ENCODE measurements around the gene SRSF3.
"Not testable (repeated sequence)": the region's sequence is repeated elsewhere in the genome, so short reads cannot be mapped to it uniquely, and the experiment has no call there.

SRSF3 gene

DNA sequence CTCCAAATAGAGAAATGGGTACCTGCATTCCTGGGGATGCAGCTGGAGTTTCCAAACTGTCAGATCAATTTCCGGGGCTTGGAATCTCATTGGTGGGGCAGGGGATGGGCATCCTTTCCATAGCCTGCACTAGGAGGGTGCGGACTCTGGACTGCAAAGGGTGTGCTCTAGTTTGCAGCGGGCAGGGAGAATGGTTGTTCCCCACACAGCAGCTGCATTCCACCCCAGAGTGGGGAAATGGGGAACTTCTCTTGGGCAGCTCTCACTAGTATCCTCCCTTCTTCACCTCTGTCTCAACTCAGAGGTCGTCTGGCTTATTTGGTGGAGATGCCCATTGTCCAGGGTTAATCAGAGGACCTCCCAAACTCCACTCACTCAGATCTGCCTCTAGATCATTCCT lies 49.8 kb downstream of the SRSF3 start:
- no peak for DNase-seq (ENCODE audit: low read depth, low spot score)

DNA sequence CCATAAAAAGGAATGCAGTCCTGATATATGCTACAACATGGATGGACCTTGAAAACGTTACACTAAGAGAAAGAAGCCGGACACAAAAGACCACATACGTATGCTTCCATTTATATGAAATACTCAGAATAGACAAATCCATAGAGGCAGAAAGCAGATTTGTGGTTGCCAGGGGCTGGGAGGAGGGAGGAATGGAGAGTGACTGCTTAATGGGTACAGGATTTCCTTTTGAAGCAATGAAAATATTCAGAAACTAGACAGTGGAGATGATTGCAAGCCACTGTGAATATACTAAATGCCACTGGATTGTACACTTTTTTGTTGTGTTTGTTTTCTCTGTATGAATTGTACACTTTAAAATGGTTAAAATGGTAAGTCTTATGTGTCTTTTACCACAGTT lies 54.9 kb downstream of the SRSF3 start:
- no peak for DNase-seq (ENCODE audit: low read depth, low spot score)

DNA sequence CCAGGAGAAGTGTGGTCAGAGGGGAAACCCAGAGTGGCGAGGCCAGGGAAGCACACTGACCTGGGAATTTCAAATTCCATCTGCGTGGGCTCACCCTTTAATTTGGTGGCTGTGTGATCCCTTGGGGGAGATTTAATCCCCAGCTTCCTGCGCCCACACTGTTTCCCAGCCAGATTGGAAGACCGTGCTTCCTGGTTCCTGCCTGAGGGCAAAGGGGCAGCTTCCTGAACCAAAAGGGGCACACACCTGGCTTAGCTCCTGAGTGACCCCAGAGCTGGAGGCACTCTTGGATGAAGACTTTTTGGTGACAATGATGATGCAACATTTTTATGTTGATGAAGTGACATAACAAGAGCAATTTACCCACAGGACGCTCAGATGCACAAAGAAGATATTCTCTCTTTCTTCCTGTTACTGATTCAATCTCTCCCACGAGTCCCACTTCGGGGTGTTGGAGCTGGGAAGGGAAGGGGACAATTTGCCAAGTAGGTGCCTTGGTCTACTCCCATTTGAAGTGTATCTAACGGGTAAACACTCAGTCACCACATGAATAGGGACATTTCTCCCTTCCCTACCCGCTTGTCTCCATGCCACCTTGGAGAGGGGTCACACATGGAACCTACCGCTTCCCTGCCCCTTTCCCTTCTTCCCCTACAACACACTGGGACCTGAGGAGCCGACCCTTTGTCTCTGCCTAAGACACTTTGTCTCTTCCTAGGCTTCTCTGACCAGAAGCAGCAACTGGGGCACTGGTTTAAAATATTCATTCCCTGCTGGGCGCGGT lies 55.7 kb downstream of the SRSF3 start:
- DNase-seq (ENCODE audit: low read depth, low spot score): no peak

DNA sequence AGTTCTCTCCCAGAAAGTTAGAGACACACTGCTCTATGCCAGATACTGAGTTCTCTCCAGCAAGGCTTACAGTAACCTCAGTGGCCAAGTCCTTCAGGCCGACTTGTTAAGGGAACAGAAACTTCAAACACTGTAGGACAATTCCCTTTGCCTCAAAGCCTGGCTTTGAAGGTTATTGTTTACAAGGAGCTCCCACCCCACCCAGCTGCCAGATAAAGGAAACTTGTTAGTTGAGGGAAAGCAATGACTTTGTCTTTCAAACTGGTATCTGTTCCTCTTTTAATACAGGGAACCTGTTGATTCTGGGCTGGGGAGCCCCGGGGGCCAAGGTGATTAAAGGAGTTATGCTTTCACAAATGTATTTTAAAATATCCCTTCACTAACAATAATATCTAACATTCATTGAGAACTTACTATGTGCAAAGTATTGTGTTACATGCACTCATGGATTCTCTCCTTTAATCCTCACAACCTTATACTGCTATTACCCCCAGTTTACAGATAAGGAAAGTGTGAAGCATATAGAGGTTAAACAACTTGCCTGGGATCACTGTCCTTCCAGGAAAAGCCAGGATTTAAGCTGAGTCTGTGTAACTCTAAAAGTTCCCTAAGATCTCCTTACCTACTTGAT lies 56.8 kb downstream of the SRSF3 start:
- DNase-seq (ENCODE audit: low read depth, low spot score): no peak

DNA sequence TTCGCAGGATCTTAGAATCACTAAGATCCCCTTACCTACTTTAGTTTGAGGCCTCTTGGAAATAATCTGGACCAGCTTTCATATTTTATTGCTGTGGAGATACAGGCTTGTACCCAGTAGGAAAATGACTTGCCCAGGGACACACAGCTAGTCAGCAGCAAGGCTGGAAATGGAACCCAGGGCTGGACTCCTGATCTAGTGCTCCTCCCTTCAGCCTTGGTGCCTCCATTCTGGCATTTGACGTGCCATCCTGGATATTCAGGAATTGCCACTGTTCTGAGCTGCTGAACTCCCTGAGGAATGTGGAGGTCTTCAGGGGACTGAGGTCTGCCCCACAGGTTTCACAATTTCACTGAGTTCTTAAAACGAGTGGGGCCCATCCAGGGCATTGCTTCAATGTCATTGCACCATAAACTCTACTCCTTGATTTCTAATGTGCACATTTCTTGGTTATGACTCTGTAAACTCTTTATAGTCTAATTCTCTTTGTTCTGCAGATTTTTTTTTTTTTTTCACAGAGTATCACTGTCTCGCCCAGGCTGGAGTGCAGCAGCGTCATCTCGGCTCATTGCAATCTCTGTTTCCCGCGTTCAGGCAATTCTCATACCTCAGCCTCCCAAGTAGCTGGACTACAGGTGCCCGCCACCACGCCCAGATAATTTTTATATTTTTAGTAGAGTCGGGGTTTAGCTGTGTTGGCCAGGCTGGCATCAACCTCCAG lies 57.7 kb downstream of the SRSF3 start:
- DNase-seq (ENCODE audit: low read depth, low spot score): no peak

DNA sequence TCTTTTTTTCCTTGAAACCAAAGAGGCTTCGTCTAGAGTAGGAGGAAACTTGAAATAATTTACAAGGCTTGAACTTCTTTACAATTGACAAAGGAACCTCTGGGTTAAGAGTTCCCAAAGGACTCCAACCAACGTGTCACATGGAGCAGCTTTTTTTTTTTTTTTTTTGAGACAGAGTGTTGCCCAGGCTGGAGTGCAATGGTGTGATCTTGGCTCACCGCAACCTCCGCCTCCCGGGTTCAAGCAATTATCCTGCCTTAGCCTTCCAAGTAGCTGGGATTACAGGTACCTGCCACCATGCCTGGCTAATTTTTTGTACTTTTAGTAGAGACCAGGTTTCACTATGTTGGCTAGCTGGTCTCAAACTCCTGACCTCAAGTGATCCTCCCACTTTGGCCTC lies 60.3 kb downstream of the SRSF3 start:
- DNase-seq (ENCODE audit: low read depth, low spot score): not testable (repeated sequence)
